Activated T-cell treated with anti-CD3 and anti-CD28 coated beads, Interleukin-2, amount 50 U/mL, for 24 hours (primary cell): ENCODE measurements around the gene MED15.
A peak's percentile ranks its signal among the peaks of the same experiment; 100 is the strongest.
"Not testable (repeated sequence)": the region's sequence is repeated elsewhere in the genome, so short reads cannot be mapped to it uniquely, and the experiment has no call there.

Experiments used
- DNase-seq: peaks from one replicate; pipeline ENCODE4 v3.0.0-alpha.2; 2020
- H3K27ac Mint-ChIP-seq: 2 replicates; pipeline ENCODE4 v1.8.0; 2020; ENCODE audit warnings: mild to moderate bottlenecking, mixed read lengths
- H3K27me3 Mint-ChIP-seq: 2 replicates; pipeline ENCODE4 v1.8.0; 2020; ENCODE audit warnings: mixed read lengths
- H3K36me3 Mint-ChIP-seq: 2 replicates; pipeline ENCODE4 v1.8.0; 2020; ENCODE audit warnings: low read depth, mixed read lengths
- H3K4me1 Mint-ChIP-seq: 2 replicates; pipeline ENCODE4 v1.8.0; 2020; ENCODE audit warnings: low read depth, mixed read lengths
- H3K4me3 Mint-ChIP-seq: 2 replicates; pipeline ENCODE4 v1.8.0; 2020; ENCODE audit warnings: mild to moderate bottlenecking, moderate library complexity, mixed read lengths
- H3K9me3 Mint-ChIP-seq: 2 replicates; pipeline ENCODE4 v1.8.0; 2020; ENCODE audit warnings: mixed read lengths

Gene MED15

GRCh38 chr22:20545318-20545634, 37.9 kb downstream of the MED15 start:
- peaks cover 74% of the 10 kb centered on the region for H3K4me1 Mint-ChIP-seq

DNA sequence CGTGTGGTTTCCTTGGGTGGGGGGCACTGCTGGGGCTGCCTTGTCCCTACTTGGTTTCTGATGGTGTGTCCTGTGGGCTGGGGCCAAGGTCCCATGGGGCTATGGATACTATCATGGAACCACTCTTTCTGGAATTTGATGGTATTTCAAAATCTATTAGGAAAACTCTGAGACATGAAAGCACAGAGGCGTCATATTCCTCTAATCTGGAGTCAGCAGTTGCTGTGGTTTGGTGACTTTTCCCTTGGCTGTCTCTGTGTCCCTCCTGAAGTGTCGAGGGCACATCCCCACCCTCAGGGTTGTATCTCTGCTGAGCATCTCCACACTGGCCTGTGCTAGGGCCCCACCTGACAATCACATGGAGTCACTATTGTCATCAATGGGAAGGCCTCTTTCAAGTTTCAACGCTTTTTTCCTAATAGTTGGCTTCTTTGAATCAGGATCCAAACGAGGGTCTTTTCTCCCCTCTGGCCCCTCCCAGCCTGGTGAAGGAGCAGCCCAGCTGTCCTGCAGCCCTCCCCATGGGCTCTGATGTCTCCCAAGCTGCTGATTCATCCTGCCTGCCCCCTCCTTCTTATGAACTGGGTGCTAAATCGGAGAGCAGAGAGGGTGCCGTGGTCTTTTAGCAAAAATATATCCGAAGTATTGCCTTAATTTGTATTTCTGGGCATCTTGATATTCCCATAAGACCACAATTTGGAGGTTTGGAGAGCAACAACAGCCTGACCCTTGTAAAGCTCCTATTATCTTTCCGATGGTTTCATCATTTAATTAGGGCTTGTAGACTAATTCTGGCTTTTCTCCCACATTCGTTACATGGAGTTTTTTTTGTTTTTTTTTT, 38.5 kb downstream of the MED15 start:
- Mint-ChIP-seq H3K4me1 (peaks cover 80% of the 10 kb centered on the region), H3K36me3 (peaks cover 65% of the 10 kb centered on the region)

More at GRCh38 chr22:20545318-20545634, 37.9 kb downstream of the MED15 start:
- H3K4me3 Mint-ChIP-seq, H3K27me3 Mint-ChIP-seq, DNase-seq, H3K9me3 Mint-ChIP-seq: not testable (repeated sequence)
- Mint-ChIP-seq H3K36me3 (peaks cover 67% of the 10 kb centered on the region), H3K27ac (peak overlapping the region; percentile 85)

GRCh38 chr22:20546541-20546950, 39.1 kb downstream of the MED15 start:
- no peaks in the 10 kb centered on the region for H3K9me3 Mint-ChIP-seq
- no peak for DNase-seq
- H3K27ac Mint-ChIP-seq, result peak overlapping the region; percentile 79
- peaks cover 87% of the 10 kb centered on the region for H3K4me1 Mint-ChIP-seq
- H3K27me3 Mint-ChIP-seq, result no peaks in the 10 kb centered on the region
- no peak overlapping the region for H3K4me3 Mint-ChIP-seq
- H3K36me3 Mint-ChIP-seq, result peaks cover 66% of the 10 kb centered on the region

More for the DNA sequence above, 38.5 kb downstream of the MED15 start:
- Mint-ChIP-seq H3K27ac (peak overlapping the region; percentile 79), H3K9me3 (no peaks in the 10 kb centered on the region), H3K4me3 (no peak overlapping the region), H3K27me3 (no peaks in the 10 kb centered on the region)
- no peak for DNase-seq

DNA sequence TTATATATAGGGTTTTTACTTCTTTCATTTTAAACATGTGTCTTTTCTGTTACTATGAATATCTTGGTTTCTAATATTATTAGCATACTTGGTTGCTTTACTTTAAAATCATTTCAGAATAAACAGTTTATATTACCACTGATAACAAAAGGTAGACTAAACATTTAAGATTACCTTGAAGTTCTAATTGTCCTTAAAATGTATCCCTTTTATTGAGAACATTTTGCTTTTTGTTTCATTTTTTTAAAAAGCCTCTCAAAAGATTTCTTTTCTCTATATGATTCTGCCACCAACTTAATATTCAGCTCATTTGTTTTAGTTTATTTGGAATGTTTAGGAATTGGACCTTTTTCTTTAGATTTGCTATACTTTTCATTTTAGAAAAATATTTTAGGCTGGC, 39.6 kb downstream of the MED15 start:
- peak overlapping the region; percentile 50 for H3K27ac Mint-ChIP-seq
- peaks cover 89% of the 10 kb centered on the region for H3K4me1 Mint-ChIP-seq
- no peaks in the 10 kb centered on the region for H3K27me3 Mint-ChIP-seq
- peaks cover 66% of the 10 kb centered on the region for H3K36me3 Mint-ChIP-seq
- H3K9me3 Mint-ChIP-seq, result no peaks in the 10 kb centered on the region
- no peak for DNase-seq
- H3K4me3 Mint-ChIP-seq, result no peak overlapping the region

GRCh38 chr22:20548806-20549205, 41.4 kb downstream of the MED15 start:
- H3K27me3 Mint-ChIP-seq, result no peaks in the 10 kb centered on the region
- H3K4me1 Mint-ChIP-seq, result peaks cover 92% of the 10 kb centered on the region
- H3K9me3 Mint-ChIP-seq, result no peaks in the 10 kb centered on the region
- peaks cover 68% of the 10 kb centered on the region for H3K36me3 Mint-ChIP-seq
- peak overlapping the region; percentile 73 for H3K4me3 Mint-ChIP-seq
- no peak for DNase-seq
- peak overlapping the region; percentile 99 for H3K27ac Mint-ChIP-seq

GRCh38 chr22:20549232-20549841, 41.9 kb downstream of the MED15 start:
- peak overlapping the region; percentile 99 for H3K27ac Mint-ChIP-seq
- peak overlapping the region; percentile 73 for H3K4me3 Mint-ChIP-seq
- no peaks in the 10 kb centered on the region for H3K27me3 Mint-ChIP-seq
- H3K4me1 Mint-ChIP-seq, result peaks cover 92% of the 10 kb centered on the region
- H3K36me3 Mint-ChIP-seq, result peaks cover 68% of the 10 kb centered on the region
- peak; percentile 65 for DNase-seq
- no peaks in the 10 kb centered on the region for H3K9me3 Mint-ChIP-seq

- DNase-seq, result no peak
- Mint-ChIP-seq H3K9me3 (no peaks in the 10 kb centered on the region), H3K36me3 (peaks cover 69% of the 10 kb centered on the region), H3K4me3 (peak overlapping the region; percentile 73), H3K4me1 (peaks cover 94% of the 10 kb centered on the region), H3K27me3 (no peaks in the 10 kb centered on the region), H3K27ac (peak overlapping the region; percentile 99)
Measured at GRCh38 chr22:20550057-20550817, 42.8 kb downstream of the MED15 start.

DNA sequence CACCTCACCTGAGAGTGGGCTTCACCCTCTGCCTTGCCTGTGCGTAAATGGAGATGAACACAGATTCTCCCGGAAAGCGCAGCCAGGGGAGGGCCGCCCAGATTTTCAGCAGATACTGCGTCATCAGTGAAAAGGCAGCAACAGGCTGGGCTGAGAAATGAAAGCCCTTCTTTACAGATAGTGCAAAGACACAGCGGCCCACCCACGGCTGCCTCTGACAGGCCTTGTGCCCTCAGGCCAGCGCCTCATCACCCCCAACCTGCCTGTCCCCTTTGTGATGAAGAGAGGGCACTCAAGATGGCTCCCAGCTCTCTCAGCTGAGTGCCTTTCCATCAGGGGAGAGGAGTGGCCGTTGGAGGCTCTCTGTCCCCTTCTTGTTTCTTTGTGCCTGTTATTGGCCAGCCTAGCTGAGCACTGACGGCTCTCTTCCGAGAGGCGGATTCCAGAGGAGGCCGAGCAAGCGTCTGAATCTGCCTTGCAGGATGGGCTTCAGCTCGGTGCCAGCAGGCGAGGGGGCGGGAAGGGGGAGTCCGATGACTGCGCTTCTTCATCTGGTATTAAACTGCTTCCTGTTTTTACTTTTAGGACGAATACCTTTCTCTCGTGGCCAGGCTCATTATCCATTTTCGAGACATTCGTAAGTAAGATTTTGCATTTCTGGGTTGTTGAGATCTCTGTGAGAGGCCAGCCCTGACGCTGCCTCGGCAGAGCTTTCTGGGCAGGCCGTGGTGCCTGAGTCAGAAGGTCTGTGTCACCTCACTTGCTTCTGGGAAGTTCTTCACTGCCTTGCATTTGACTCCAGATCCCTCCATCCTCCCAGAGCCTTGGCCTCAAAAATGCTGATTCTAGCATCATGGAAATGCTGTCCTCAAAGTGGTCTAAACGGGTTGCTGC, 43.7 kb downstream of the MED15 start:
- Mint-ChIP-seq H3K4me3 (peak overlapping the region; percentile 73), H3K4me1 (peaks cover 94% of the 10 kb centered on the region), H3K27me3 (no peaks in the 10 kb centered on the region), H3K36me3 (peaks cover 69% of the 10 kb centered on the region), H3K9me3 (no peaks in the 10 kb centered on the region), H3K27ac (peak overlapping the region; percentile 99)
- peak; percentile 72 for DNase-seq

- H3K36me3 Mint-ChIP-seq, result peaks cover 71% of the 10 kb centered on the region
- DNase-seq, result peak; percentile 73
- H3K27me3 Mint-ChIP-seq, result no peaks in the 10 kb centered on the region
- H3K27ac Mint-ChIP-seq, result peak overlapping the region; percentile 99
- peaks cover 95% of the 10 kb centered on the region for H3K4me1 Mint-ChIP-seq
- H3K9me3 Mint-ChIP-seq, result no peaks in the 10 kb centered on the region
- H3K4me3 Mint-ChIP-seq, result peak overlapping the region; percentile 73
Measured at GRCh38 chr22:20551805-20552442, 44.5 kb downstream of the MED15 start.

GRCh38 chr22:20552443-20553401, 45.3 kb downstream of the MED15 start:
- no peak for DNase-seq
- Mint-ChIP-seq H3K9me3 (no peaks in the 10 kb centered on the region), H3K27ac (peak overlapping the region; percentile 99), H3K4me3 (peak overlapping the region; percentile 73), H3K4me1 (peaks cover 98% of the 10 kb centered on the region), H3K27me3 (no peaks in the 10 kb centered on the region), H3K36me3 (peaks cover 79% of the 10 kb centered on the region)

GRCh38 chr22:20553947-20554741, 46.7 kb downstream of the MED15 start:
- Mint-ChIP-seq H3K36me3 (peaks cover 89% of the 10 kb centered on the region), H3K4me1 (peaks cover 99% of the 10 kb centered on the region), H3K27me3 (no peaks in the 10 kb centered on the region), H3K4me3 (no peak overlapping the region), H3K27ac (peak overlapping the region; percentile 75), H3K9me3 (peaks cover 7% of the 10 kb centered on the region)
- DNase-seq, result no peak

DNA sequence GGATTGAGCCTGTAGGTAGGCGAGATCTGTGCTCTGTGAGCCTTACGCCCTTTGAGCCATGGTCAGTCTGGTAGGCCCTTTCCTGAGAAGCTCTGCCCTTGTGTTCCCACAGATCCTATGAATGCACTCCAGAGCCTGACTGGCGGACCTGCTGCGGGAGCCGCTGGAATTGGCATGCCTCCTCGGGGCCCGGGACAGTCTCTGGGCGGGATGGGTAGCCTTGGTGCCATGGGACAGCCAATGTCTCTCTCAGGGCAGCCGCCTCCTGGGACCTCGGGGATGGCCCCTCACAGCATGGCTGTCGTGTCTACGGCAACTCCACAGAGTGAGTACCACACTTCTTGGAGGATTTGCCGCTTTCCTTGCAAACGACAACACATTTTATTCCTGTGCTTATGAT, 47.4 kb downstream of the MED15 start:
- H3K4me1 Mint-ChIP-seq, result peaks cover 97% of the 10 kb centered on the region
- peaks cover 8% of the 10 kb centered on the region for H3K9me3 Mint-ChIP-seq
- no peak overlapping the region for H3K4me3 Mint-ChIP-seq
- no peak for DNase-seq
- peaks cover 93% of the 10 kb centered on the region for H3K36me3 Mint-ChIP-seq
- H3K27ac Mint-ChIP-seq, result peak overlapping the region; percentile 93
- H3K27me3 Mint-ChIP-seq, result no peaks in the 10 kb centered on the region
